Measurements from ENCODE around the gene ASB2.

Gene ASB2

GRCh38 chr14:93970585-93970964 lies 5.8 kb downstream of the ASB2 start:
- peak overlapping the region in 1 of 2 experiments; percentile 61 for H3K4me3 ChIP-seq (ENCODE audit: low read depth in 1 of 2, low read length in 1 of 2)
- H3K9me3 ChIP-seq: no peaks in the 10 kb centered on the region
- TF ChIP-seq CTCF (IDR thresholded peaks at IDR 0.05): peak; percentile 65
- H3K27ac ChIP-seq: peak overlapping the region; percentile 14
- H3K27me3 ChIP-seq: peaks cover 45% of the 10 kb centered on the region
- H3K4me1 ChIP-seq (ENCODE audit: control insufficient read depth in 1 of 2, insufficient read depth in 1 of 2, low read depth in 1 of 2, low read length in 1 of 2): peaks cover 0 to 26% of the 10 kb centered on the region in 2 experiments
- H3K36me3 ChIP-seq: no peaks in the 10 kb centered on the region

- Histone ChIP-seq H3K36me3 (no peaks in the 10 kb centered on the region), H3K27ac (no peak overlapping the region), H3K27me3 (peaks cover 33% of the 10 kb centered on the region), H3K9me3 (no peaks in the 10 kb centered on the region), H3K4me3 (ENCODE audit: low read depth in 1 of 2, low read length in 1 of 2) (no peak overlapping the region), H3K4me1 (ENCODE audit: control insufficient read depth in 1 of 2, insufficient read depth in 1 of 2, low read depth in 1 of 2, low read length in 1 of 2) (peaks cover 0 to 26% of the 10 kb centered on the region in 2 experiments)
- no peak for TF ChIP-seq CTCF (IDR thresholded peaks at IDR 0.05)
Measured at GRCh38 chr14:93969082-93969828, 7.1 kb downstream of the ASB2 start.

- no peaks in the 10 kb centered on the region for H3K9me3 ChIP-seq
- H3K27me3 ChIP-seq: peaks cover 33% of the 10 kb centered on the region
- H3K4me1 ChIP-seq (ENCODE audit: control insufficient read depth in 1 of 2, insufficient read depth in 1 of 2, low read depth in 1 of 2, low read length in 1 of 2): peaks cover 5 to 40% of the 10 kb centered on the region in 2 experiments
- peak overlapping the region; percentile 57 for H3K27ac ChIP-seq
- H3K4me3 ChIP-seq (ENCODE audit: low read depth in 1 of 2, low read length in 1 of 2): peak overlapping the region in 1 of 2 experiments; percentile 19
- no peak for TF ChIP-seq CTCF (IDR thresholded peaks at IDR 0.05)
- no peaks in the 10 kb centered on the region for H3K36me3 ChIP-seq
Measured at GRCh38 chr14:93967637-93968250, 8.6 kb downstream of the ASB2 start.

- no peaks in the 10 kb centered on the region for H3K36me3 ChIP-seq
- H3K4me1 ChIP-seq (ENCODE audit: control insufficient read depth in 1 of 2, insufficient read depth in 1 of 2, low read depth in 1 of 2, low read length in 1 of 2): peaks cover 6 to 50% of the 10 kb centered on the region in 2 experiments
- H3K27me3 ChIP-seq: peaks cover 26% of the 10 kb centered on the region
- TF ChIP-seq CTCF (IDR thresholded peaks at IDR 0.05): no peak
- no peaks in the 10 kb centered on the region for H3K9me3 ChIP-seq
- no peak overlapping the region for H3K27ac ChIP-seq
- H3K4me3 ChIP-seq (ENCODE audit: low read depth in 1 of 2, low read length in 1 of 2): no peak overlapping the region
Measured at GRCh38 chr14:93965946-93966474, 10.4 kb downstream of the ASB2 start.

- H3K4me1 ChIP-seq (ENCODE audit: control insufficient read depth in 1 of 2, insufficient read depth in 1 of 2, low read depth in 1 of 2, low read length in 1 of 2): peaks cover 6 to 47% of the 10 kb centered on the region in 2 experiments
- H3K27ac ChIP-seq: no peak overlapping the region
- H3K27me3 ChIP-seq: peaks cover 20% of the 10 kb centered on the region
Measured at GRCh38 chr14:93965287-93965821, 11.0 kb downstream of the ASB2 start.

More at GRCh38 chr14:93965287-93965821, 11.0 kb downstream of the ASB2 start:
- Histone ChIP-seq H3K4me3 (ENCODE audit: low read depth in 1 of 2, low read length in 1 of 2) (no peak overlapping the region), H3K9me3 (no peaks in the 10 kb centered on the region), H3K36me3 (no peaks in the 10 kb centered on the region)
- no peak for TF ChIP-seq CTCF (IDR thresholded peaks at IDR 0.05)

Data from neutrophil (primary cell).